Measurements from ENCODE around the gene TBC1D4. TPM values are rescaled to one million over a fixed set of nuclear protein-coding genes. Genes with fewer than 3 reads are reported as not detected.

Gene TBC1D4
- total and polyA plus RNA-seq, 10 donors = 10.1 to 67.0 (median 21.6) TPM

- Histone ChIP-seq H3K36me3 (peaks cover 0 to 6% (median 0%) of the 10 kb centered on the region in 6 donors), H3K9me3 (no peaks in the 10 kb centered on the region), H3K4me1 (peaks cover 0 to 6% (median 0%) of the 10 kb centered on the region in 6 donors), H3K4me3 (no peak overlapping the region), H3K27ac (no peak overlapping the region), H3K27me3 (replicated peaks in 1 of 7) (no peaks in the 10 kb centered on the region)
- TF ChIP-seq POLR2A (IDR thresholded peaks at IDR 0.05) (no peak), POLR2AphosphoS5 (IDR thresholded peaks at IDR 0.05) (no peak)
- WGBS, 5 donors = 90 to 97% (median 94%) methylated on average over 2 of the region's 2 CpGs
- DNase-seq = no peak
- intact Hi-C loops (cut with DNase I; ENCODE audit: low total_unique reads) = no loop called here
These were observed 122.7 kb downstream of the TBC1D4 start for GRCh38 chr13:75359266-75359665.

GRCh38 chr13:75357576-75358289 is 124.2 kb downstream of the TBC1D4 start:
- no peaks in the 10 kb centered on the region for H3K9me3 ChIP-seq
- no peaks in the 10 kb centered on the region for H3K27me3 ChIP-seq (replicated peaks in 1 of 7)
- intact Hi-C loops (cut with DNase I; ENCODE audit: low total_unique reads) = no loop called here
- H3K27ac ChIP-seq = no peak overlapping the region
- DNase-seq = no peak
- no peak overlapping the region for H3K4me3 ChIP-seq
- peaks cover 0 to 6% (median 0%) of the 10 kb centered on the region in 6 donors for H3K36me3 ChIP-seq
- TF ChIP-seq POLR2AphosphoS5 (IDR thresholded peaks at IDR 0.05) = no peak
- TF ChIP-seq, protein P1, sequence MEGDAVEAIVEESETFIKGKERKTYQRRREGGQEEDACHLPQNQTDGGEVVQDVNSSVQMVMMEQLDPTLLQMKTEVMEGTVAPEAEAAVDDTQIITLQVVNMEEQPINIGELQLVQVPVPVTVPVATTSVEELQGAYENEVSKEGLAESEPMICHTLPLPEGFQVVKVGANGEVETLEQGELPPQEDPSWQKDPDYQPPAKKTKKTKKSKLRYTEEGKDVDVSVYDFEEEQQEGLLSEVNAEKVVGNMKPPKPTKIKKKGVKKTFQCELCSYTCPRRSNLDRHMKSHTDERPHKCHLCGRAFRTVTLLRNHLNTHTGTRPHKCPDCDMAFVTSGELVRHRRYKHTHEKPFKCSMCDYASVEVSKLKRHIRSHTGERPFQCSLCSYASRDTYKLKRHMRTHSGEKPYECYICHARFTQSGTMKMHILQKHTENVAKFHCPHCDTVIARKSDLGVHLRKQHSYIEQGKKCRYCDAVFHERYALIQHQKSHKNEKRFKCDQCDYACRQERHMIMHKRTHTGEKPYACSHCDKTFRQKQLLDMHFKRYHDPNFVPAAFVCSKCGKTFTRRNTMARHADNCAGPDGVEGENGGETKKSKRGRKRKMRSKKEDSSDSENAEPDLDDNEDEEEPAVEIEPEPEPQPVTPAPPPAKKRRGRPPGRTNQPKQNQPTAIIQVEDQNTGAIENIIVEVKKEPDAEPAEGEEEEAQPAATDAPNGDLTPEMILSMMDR (IDR thresholded peaks at IDR 0.05 in 8 of 11, conservative IDR thresholded peaks at IDR 0.05 in 3 of 11) = peak; percentile 14 to 72 (median 59)
- 71 to 80% (median 77%) methylated on average over 6 of the region's 6 CpGs for WGBS, 5 donors
- peaks cover 0 to 6% (median 0%) of the 10 kb centered on the region in 6 donors for H3K4me1 ChIP-seq

DNA sequence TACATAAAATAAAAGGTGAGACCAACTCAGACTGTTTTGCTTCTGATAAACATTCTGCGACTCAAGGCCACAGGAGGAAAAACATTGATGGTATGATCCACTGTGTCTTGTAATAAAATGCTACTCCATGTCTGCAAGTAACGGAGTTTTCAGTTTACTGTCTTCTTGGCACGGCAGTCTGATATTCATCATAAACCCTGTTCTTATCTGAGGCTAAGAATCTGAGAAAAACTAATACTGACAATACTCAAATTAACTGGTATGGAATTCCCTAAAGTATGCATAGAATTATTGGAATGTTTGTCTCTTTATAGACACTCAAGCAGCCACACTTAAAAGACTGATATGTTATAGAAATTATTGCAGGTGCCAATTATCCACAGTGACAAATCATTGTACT is 125.5 kb downstream of the TBC1D4 start:
- DNase-seq = no peak

DNA sequence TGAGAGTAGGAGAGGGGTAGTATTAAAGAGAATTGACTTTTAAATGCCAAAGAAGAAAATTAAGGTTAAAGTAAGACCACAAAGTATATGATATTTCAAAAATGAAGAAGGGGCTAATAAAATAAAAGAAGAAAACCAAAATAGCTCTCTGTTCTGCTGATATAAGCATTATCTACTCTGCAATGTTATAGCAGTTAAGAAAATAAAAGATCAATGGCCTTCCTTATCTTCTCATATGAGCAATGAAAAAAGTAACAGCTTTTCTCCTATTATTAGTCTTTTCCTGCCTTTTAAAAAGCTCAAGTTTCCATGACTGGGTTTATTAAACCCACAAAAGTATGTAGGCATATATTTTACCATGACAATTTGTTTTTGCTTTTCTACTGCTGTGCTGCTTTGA is 126.4 kb downstream of the TBC1D4 start:
- H3K4me1 ChIP-seq = peaks cover 0 to 6% (median 0%) of the 10 kb centered on the region in 6 donors
- no peaks in the 10 kb centered on the region for H3K36me3 ChIP-seq
- no peak for DNase-seq
- H3K9me3 ChIP-seq = peaks cover 0 to 4% (median 0%) of the 10 kb centered on the region in 8 donors
- TF ChIP-seq, protein P1 (IDR thresholded peaks at IDR 0.05 in 8 of 11, conservative IDR thresholded peaks at IDR 0.05 in 3 of 11) = no peak
- TF ChIP-seq POLR2AphosphoS5 (IDR thresholded peaks at IDR 0.05) (no peak), POLR2A (IDR thresholded peaks at IDR 0.05) (no peak)
- H3K4me3 ChIP-seq = no peak overlapping the region
- no peaks in the 10 kb centered on the region for H3K27me3 ChIP-seq (replicated peaks in 1 of 7)
- intact Hi-C loops (cut with DNase I; ENCODE audit: low total_unique reads) = no loop called here
- no peak overlapping the region for H3K27ac ChIP-seq

More for the DNA sequence above, 125.5 kb downstream of the TBC1D4 start:
- H3K4me1 ChIP-seq = peaks cover 0 to 6% (median 0%) of the 10 kb centered on the region in 6 donors
- intact Hi-C loops (cut with DNase I; ENCODE audit: low total_unique reads) = no loop called here
- H3K27me3 ChIP-seq (replicated peaks in 1 of 7) = no peaks in the 10 kb centered on the region
- H3K4me3 ChIP-seq = no peak overlapping the region
- TF ChIP-seq POLR2AphosphoS5 (IDR thresholded peaks at IDR 0.05) (no peak), POLR2A (IDR thresholded peaks at IDR 0.05) (no peak)
- TF ChIP-seq, protein P1 (IDR thresholded peaks at IDR 0.05 in 8 of 11, conservative IDR thresholded peaks at IDR 0.05 in 3 of 11) = no peak
- no peak overlapping the region for H3K27ac ChIP-seq
- peaks cover 0 to 4% (median 0%) of the 10 kb centered on the region in 8 donors for H3K9me3 ChIP-seq
- H3K36me3 ChIP-seq = no peaks in the 10 kb centered on the region
- 84 to 91% (median 90%) methylated on average over 3 of the region's 3 CpGs for WGBS, 5 donors
